OCI-LY7 (cell line): Measurements from ENCODE around the gene PIK3IP1.

Source experiments
- CTCF ChIP-seq: fragments of 200-600 bp; sonication (generic); conservative IDR thresholded peaks from 2 replicates; pipeline ENCODE4 v1.5.1; 2014; ENCODE audit warnings: mild to moderate bottlenecking, antibody characterized with exemption, low read length, moderate library complexity, mixed read lengths
- EZH2phosphoT487 ChIP-seq: fragments of 200-600 bp; sonication (generic); IDR thresholded peaks from 2 replicates; pipeline ENCODE4 v1.6.1; 2018; ENCODE audit warnings: low read depth, borderline replicate concordance, mild to moderate bottlenecking, mixed run types, antibody characterized with exemption, low read length, moderate library complexity, mixed read lengths

- TF ChIP-seq CTCF = no peak
- TF ChIP-seq EZH2phosphoT487 = no peak
These were observed 48.8 kb downstream of the PIK3IP1 start for GRCh38 chr22:31243339-31244045.
